NOMO-1 (cell line): Measurements from ENCODE around the gene SUMO3.

Experiments
- DNase-seq, 2 experiments: peaks; one replicate each; lab custom pipeline; 2025; ENCODE audit not compliant: unreplicated experiment in 2 of 2; lab: John Stamatoyannopoulos, UW

Gene SUMO3

DNA sequence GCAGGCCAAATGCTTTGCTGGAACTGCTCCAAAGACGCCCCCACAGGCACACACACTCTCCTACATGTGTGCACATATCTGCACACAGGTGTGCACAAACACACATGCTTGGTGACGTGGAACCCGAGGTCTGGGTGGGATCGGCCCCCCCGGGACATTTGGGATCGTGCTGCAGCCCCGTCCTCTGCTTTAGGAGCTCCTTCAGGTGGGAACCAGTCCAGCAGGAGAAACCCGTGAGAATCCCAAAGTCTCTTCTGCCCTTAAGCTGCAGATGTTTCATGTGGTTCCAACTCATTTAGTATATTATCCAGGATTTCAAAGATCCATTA, 54.8 kb downstream of the SUMO3 start:
- no peak for DNase-seq

DNA sequence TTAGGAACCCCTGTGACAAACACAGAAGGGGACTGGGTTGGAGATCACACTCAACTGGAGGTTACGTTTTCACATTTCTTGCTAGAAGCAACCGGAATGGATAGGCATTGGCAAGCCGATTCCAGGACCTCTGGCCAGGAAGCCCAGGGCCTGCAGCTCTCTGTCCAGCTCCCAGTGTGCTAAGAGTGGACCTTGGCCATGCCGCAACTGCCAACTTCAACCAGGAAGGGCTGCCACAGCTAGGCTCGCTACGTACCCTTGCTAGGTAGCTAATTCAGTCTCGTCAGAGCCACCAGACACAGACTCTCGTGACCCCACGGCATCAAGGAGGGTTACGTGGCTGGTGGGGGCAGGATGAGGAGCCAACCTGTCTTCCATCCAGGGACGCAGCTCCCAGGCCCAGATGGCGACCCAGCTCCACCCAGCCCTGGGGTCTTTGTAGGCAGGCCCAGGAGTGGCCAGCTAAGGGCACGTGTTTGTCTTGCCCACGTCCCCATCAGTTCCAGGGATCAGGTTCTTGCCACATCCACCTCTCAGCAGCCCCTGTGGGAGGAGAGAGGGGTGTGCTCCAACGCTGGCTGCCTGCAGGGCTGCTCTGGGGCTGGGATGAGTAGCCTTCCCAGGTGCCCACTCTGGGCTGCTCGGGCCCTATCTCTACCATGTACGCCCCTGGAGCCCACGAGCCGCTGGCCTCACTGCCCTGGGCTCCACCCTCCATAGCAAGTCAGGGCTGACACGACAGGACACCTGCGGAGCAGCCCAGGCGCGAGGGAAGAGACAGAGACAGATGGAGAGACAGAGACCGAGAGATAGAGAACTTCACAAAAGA, 55.4 kb downstream of the SUMO3 start:
- DNase-seq, result no peak

DNA sequence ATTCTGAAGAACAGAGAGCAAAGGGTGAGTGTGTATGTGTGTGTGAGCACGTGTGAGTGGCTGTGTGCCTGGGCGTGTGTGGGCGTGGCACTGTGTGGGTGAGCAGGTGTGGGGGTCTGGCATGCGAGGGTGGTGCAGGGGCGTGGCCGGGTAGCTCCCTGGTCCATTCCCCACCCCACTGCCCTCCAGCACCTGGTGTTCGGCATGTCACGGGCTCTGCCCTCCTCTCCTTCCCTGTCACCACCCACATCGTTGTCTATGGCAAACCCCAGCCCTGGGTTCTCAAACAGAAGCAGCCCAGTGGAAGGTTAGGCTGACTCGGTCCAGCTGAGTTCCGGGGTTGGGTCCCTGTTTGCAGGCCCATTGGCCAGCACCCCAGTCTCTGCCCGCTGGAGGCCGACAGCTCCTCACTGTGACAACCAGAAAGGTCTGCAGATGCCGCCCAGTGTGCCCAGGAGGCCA, 56.1 kb downstream of the SUMO3 start:
- DNase-seq, result no peak

DNA sequence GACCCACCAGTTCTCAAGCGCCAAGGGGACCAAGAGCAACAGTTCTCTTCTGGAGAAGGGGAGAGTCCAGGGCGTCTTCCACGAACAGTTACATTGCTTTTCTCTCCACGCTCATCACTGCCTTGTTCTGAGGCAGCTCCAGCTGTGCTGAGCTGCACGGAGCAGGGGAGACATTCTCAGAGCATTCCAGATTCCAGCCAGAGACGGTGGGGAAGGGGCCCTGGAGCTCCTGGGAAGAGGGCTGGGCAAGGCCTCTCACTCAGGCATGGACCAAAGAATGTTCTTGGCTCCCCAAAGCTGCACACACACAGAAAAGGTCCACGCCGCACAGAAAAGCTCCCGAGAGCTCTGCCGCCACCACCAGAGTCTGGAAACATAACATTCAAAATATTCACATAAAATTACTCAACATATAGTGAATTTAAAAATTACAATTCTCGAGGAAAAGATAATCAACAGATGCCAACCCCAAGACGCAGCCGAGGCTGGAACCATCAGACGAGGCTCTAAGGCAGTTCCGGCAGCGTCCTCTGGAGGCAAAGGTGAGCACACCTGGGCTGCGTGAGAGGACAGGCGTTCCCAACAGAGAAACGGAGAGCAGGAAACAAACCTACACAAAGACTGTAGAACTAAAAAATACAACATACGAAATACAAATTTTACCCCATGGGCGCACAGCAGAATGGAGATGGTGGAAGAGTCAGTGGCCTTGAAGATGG, 56.7 kb downstream of the SUMO3 start:
- no peak for DNase-seq

DNA sequence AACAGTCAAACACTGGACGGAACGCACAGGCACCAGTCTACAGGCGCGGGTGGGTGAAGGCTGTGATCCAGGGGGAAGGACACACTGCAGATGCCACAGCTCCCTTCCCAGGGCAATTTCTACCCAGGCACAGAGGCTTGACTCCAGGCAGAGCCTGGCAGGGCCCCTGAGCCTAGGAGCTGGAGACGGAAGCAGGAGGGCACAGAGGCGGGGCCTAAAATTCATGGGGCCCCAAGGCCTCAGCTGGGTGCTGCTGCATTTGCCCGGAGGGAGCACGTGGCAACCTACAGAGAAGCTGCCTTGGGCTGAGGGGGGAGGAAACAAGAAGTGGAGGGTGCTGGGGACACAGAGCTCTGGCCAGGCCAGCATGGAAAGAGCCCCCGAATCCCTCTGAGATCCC, 57.5 kb downstream of the SUMO3 start:
- DNase-seq, result no peak

DNA sequence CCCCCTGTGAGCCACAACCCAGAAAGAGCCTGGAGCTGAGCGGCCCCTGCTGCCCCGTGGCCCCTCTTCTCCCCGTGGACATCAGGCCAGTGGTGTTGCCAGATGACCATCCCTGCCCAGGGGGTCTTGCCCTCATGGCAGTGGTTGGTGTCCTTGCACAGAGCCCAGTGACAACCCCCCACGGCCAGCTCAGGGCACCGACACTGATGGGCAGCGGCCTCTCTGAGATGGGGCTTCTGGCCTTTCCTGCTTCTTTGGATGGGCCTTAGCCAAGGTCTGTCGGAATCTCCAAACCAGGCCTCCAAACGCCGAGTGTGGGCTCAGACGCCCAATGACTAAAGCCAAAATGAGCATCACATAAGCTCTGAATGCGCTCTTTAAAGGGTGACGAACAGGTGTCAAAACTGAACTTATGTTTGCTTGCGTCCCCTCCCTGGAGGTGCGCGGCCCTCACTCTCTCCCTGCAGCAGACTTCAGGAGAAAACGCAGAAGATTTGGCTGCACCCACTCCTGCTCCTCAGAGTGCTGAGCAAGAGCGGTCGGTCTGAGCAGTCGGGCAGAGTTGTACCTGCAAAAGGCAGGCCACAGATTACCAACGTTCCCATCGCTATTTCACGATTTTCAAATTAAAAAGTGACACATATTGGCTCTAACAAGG, 58.1 kb downstream of the SUMO3 start:
- no peak for DNase-seq

DNA sequence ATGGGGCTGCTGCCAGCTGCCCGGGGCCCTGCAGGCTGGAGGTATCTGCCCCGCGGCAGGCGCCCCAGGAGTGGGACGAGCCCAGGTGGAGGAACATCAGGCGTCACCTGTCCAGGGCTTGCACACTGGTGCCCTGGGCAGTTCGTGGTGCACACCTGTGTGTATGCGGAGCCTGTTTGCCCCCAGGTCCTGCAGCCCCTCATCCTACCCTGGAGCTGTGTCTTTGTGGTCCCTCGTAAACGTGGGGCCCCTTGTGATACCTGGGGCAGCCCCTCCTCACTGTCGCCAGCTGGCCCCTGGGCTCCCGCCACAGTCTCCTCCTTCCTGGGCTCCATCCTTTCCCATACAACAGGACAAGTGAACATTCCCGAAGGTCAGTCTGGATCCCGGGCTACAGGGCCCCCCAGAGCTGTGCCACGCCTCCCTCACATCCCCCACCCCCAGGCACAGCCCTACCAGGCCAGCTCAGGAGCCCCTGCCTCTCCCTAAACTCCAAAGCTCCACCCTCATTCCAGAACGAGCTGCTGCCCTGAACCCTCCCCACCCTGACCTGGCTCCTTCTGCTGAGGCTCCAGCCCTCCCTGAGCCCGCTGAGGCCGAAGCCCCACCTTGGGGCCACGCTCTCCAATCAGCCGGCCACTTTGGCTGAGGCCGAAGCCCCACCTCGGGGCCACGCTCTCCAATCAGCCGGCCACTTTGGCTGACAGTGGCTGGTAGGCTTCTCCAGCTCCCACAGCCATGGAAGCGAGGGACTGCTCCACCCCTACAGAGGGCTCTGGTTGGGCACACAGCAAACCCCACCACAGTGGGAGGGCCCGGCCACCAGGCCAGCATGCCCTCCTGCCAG, 58.9 kb downstream of the SUMO3 start:
- DNase-seq, result no peak

DNA sequence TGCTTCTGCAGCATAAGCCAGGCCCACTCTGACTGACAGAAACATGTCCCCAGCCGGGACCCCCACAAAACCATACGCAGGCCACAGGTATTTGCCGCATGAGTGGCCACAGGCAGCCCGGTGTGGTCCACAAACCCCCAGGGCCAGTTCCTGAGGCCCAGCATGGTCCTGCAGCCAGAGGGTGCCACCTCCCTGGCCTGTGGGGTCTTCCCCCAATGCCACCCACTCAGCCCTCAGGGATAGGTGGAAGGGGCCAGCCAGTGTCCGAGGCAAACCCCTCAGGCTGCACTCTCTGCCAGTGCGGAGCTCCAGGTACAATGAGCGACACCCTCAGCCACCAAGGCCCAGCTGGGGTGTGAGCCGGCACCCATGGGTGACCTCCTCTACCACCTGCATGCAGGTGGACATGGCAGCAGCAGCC, 59.7 kb downstream of the SUMO3 start:
- no peak for DNase-seq

DNA sequence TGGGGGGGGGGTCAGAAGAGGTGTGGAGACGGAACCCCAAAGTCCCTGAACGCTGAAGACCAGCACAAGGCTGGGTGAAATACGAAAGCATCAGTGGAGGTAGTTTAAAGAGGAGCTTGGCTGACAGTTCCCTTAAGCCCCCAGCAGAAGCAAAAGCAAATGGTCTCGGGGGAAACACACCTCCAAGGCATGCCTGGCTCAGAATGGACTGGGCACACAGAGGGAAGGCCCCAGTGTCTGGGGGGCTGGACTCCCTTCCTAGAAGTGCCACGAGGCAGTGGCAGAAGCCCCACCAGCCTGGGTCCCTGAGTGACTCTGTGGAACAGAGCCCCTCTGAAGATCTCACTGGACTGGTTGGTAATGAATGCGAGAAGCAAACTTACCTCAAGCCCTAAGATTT, 60.1 kb downstream of the SUMO3 start:
- no peak for DNase-seq

DNA sequence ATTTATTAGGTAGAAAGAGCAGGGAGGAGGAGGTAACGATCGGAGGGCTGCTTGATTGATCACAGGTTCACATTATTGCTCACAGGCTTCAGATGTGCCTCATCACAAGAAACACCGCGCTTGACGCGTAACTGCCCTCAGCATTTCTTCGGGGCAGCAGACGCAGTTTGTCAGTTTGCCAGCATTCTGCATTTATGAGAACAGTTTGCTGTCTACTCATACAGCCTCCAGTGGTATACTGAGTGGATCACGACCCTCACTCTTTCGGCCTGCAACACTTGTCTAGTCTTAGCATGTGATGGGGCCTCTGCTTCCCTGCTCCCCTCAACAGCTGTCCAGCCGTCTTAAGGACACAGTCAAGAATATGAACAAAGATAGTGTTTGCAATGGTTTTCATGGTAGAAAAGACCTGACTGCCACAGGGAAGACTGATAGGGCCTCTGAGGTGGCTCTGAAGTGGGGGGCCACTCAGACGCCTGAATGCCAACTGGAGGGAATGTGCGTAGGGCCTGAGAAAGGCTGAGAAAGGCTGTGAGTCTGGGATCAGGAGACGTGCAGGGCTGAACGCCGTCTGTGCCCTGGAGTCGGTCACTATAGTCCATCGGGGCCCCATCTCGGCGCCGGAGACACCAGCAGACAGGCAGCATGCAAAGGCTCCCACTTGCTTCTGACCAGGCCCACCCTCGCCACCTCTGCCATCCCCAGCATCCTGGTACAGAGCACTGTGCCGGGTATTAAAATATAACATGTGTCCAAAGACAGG, 61.3 kb downstream of the SUMO3 start:
- no peak for DNase-seq
